Erythroblast (primary cell): ENCODE data around the gene NTN5.

Experiments used
- GATA1 ChIP-seq: IDR thresholded peaks from 2 replicates; pipeline ENCODE4 v1.6.1; 2011; ENCODE audit warnings: low read depth, mild to moderate bottlenecking, control low read depth, low read length, moderate library complexity
- POLR2A ChIP-seq: IDR thresholded peaks from 2 replicates; pipeline ENCODE4 v1.6.1; 2011; ENCODE audit warnings: mild to moderate bottlenecking, low read length

GRCh38 chr19:48705431-48705830 is 32.6 kb upstream of the NTN5 start:
- TF ChIP-seq POLR2A: no peak
- TF ChIP-seq GATA1: no peak
